ENCODE measurements around the gene HIVEP1. TPM values are rescaled to one million over a fixed set of nuclear protein-coding genes. Genes with fewer than 3 reads are reported as not detected.

The HIVEP1 gene
- polyA plus RNA-seq, 3 donors, result 1.7 to 8.7 (median 2.7) TPM

- H3K9me3 Mint-ChIP-seq, result peaks cover 0 to 7% (median 3%) of the 10 kb centered on the region in 7 donors
- whole genome bisulfite sequencing (ENCODE audit: insufficient coverage), result no CpG with 5 or more reads among the region's 1 CpG
- peaks cover 0 to 7% of the 10 kb centered on the region in 2 donors for H3K9me3 ChIP-seq (replicated peaks in 1 of 2; ENCODE audit: control insufficient read depth in 1 of 2, insufficient read depth in 1 of 2, low read length in 2 of 2)
- peaks cover 3 to 18% of the 10 kb centered on the region in 2 donors for H3K36me3 ChIP-seq (replicated peaks in 1 of 2; ENCODE audit: control insufficient read depth in 1 of 2, insufficient read depth in 2 of 2, low read length in 2 of 2)
- no peak overlapping the region for H3K4me2 ChIP-seq (replicated peaks; ENCODE audit: extremely low read depth, low read length, poor library complexity, severe bottlenecking)
- peaks cover 38 to 39% of the 10 kb centered on the region in 2 donors for H3K36me3 Mint-ChIP-seq
- peaks cover 13% of the 10 kb centered on the region for H3K4me1 Mint-ChIP-seq
- H2AFZ ChIP-seq (ENCODE audit: insufficient read depth, low read depth, low read length, poor library complexity, severe bottlenecking), result no peak overlapping the region
- intact Hi-C loops (cut with micrococcal nuclease), result no loop called here
- no peak overlapping the region for H3K27ac Mint-ChIP-seq
- no peaks in the 10 kb centered on the region for H3K79me2 ChIP-seq (ENCODE audit: insufficient read depth, low read length)
- no peak overlapping the region for H3K9ac ChIP-seq (ENCODE audit: insufficient read depth, low read length, poor library complexity, severe bottlenecking)
- no peak overlapping the region for H3K4me3 ChIP-seq (replicated peaks in 1 of 3; ENCODE audit: low read depth in 2 of 3, low read length in 3 of 3)
- H3K27me3 ChIP-seq (ENCODE audit: control insufficient read depth in 2 of 2, insufficient read depth in 2 of 2, low read length in 2 of 2), result no peaks in the 10 kb centered on the region
- H3K27ac ChIP-seq (ENCODE audit: low read depth in 1 of 2, low read length in 2 of 2), result no peak overlapping the region
- H3K4me3 Mint-ChIP-seq, result no peak overlapping the region
- peak in 2 of 3 donors; percentile 19 to 30 for DNase-seq
- H3K4me1 ChIP-seq (ENCODE audit: control insufficient read depth in 1 of 2, insufficient read depth in 2 of 2, low read length in 2 of 2), result peaks cover 6 to 9% of the 10 kb centered on the region in 2 donors
- peaks cover 0 to 1% (median 0%) of the 10 kb centered on the region in 3 donors for H3K27me3 Mint-ChIP-seq (ENCODE audit: low read depth in 3 of 3)
- no peaks in the 10 kb centered on the region for H4K20me1 ChIP-seq (ENCODE audit: insufficient read depth, low read length)
- TF ChIP-seq, protein P1, sequence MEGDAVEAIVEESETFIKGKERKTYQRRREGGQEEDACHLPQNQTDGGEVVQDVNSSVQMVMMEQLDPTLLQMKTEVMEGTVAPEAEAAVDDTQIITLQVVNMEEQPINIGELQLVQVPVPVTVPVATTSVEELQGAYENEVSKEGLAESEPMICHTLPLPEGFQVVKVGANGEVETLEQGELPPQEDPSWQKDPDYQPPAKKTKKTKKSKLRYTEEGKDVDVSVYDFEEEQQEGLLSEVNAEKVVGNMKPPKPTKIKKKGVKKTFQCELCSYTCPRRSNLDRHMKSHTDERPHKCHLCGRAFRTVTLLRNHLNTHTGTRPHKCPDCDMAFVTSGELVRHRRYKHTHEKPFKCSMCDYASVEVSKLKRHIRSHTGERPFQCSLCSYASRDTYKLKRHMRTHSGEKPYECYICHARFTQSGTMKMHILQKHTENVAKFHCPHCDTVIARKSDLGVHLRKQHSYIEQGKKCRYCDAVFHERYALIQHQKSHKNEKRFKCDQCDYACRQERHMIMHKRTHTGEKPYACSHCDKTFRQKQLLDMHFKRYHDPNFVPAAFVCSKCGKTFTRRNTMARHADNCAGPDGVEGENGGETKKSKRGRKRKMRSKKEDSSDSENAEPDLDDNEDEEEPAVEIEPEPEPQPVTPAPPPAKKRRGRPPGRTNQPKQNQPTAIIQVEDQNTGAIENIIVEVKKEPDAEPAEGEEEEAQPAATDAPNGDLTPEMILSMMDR (IDR thresholded peaks at IDR 0.05), result no peak
Measured at GRCh38 chr6:12137480-12137879, 125.4 kb downstream of the HIVEP1 start.

DNA sequence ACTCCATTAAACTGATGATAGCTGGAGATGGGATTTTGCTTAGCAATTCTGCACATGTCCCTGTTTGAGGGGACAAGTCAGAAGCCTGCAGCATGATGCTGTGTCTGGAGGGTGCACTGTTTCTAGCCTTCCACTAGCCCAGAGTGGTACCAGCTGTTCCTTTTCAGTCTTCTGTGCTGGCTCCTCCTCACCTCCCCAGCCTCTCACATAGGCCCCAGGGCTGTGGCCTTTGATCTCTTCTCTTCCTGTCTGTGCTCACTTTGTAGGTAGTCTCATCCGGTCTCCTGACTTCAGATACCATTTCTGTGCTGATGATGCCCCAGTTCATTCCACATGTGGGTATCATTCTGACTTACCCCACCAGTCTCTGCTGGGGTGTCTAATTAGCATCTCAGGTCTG, 126.3 kb downstream of the HIVEP1 start:
- peaks cover 0 to 7% of the 10 kb centered on the region in 2 donors for H3K9me3 ChIP-seq (replicated peaks in 1 of 2; ENCODE audit: control insufficient read depth in 1 of 2, insufficient read depth in 1 of 2, low read length in 2 of 2)
- H3K9ac ChIP-seq (ENCODE audit: insufficient read depth, low read length, poor library complexity, severe bottlenecking), result no peak overlapping the region
- H3K4me2 ChIP-seq (replicated peaks; ENCODE audit: extremely low read depth, low read length, poor library complexity, severe bottlenecking), result no peak overlapping the region
- no peaks in the 10 kb centered on the region for H4K20me1 ChIP-seq (ENCODE audit: insufficient read depth, low read length)
- DNase-seq, result no peak
- H3K79me2 ChIP-seq (ENCODE audit: insufficient read depth, low read length), result no peaks in the 10 kb centered on the region
- H3K27me3 ChIP-seq (ENCODE audit: control insufficient read depth in 2 of 2, insufficient read depth in 2 of 2, low read length in 2 of 2), result no peaks in the 10 kb centered on the region
- peaks cover 0 to 1% (median 0%) of the 10 kb centered on the region in 3 donors for H3K27me3 Mint-ChIP-seq (ENCODE audit: low read depth in 3 of 3)
- peaks cover 7% of the 10 kb centered on the region for H3K4me1 Mint-ChIP-seq
- H3K9me3 Mint-ChIP-seq, result peaks cover 0 to 7% (median 3%) of the 10 kb centered on the region in 7 donors
- no peak overlapping the region for H3K4me3 ChIP-seq (replicated peaks in 1 of 3; ENCODE audit: low read depth in 2 of 3, low read length in 3 of 3)
- H3K27ac ChIP-seq (ENCODE audit: low read depth in 1 of 2, low read length in 2 of 2), result no peak overlapping the region
- no peak overlapping the region for H3K27ac Mint-ChIP-seq
- peaks cover 0 to 5% of the 10 kb centered on the region in 2 donors for H3K4me1 ChIP-seq (ENCODE audit: control insufficient read depth in 1 of 2, insufficient read depth in 2 of 2, low read length in 2 of 2)
- TF ChIP-seq, protein P1 (IDR thresholded peaks at IDR 0.05), result no peak
- 100% methylated on average over 1 of the region's 1 CpG for WGBS (ENCODE audit: insufficient coverage)
- intact Hi-C loops (cut with micrococcal nuclease), result no loop called here
- H3K36me3 ChIP-seq (replicated peaks in 1 of 2; ENCODE audit: control insufficient read depth in 1 of 2, insufficient read depth in 2 of 2, low read length in 2 of 2), result peaks cover 3 to 18% of the 10 kb centered on the region in 2 donors
- peaks cover 38 to 39% of the 10 kb centered on the region in 2 donors for H3K36me3 Mint-ChIP-seq
- H2AFZ ChIP-seq (ENCODE audit: insufficient read depth, low read depth, low read length, poor library complexity, severe bottlenecking), result no peak overlapping the region
- no peak overlapping the region for H3K4me3 Mint-ChIP-seq
